ENCODE data around the gene KBTBD3. TPM values are rescaled to one million over a fixed set of nuclear protein-coding genes. Genes with fewer than 3 reads are reported as not detected.

KBTBD3 gene
- total and polyA plus RNA-seq, 7 donors: 2.0 to 10.3 (median 4.7) TPM

GRCh38 chr11:106088896-106089295, 11.7 kb upstream of the KBTBD3 start:
- Histone ChIP-seq H3K36me3 (peaks cover 0 to 43% (median 3%) of the 10 kb centered on the region in 4 donors), H3K9me3 (no peaks in the 10 kb centered on the region), H3K4me1 (peaks cover 0 to 60% (median 38%) of the 10 kb centered on the region in 4 donors), H3K4me3 (no peak overlapping the region), H3K27me3 (no peaks in the 10 kb centered on the region), H3K27ac (no peak overlapping the region)
- no peak for TF ChIP-seq EP300 (IDR thresholded peaks at IDR 0.05)
- TF ChIP-seq POLR2AphosphoS5 (IDR thresholded peaks at IDR 0.05): no peak
- no peak for TF ChIP-seq CTCF (IDR thresholded peaks at IDR 0.05)
- no peak for TF ChIP-seq POLR2A (IDR thresholded peaks at IDR 0.05)
- no peak for DNase-seq
- intact Hi-C loops (cut with DNase I): no loop called here
- 80 to 90% methylated on average over 4 of the region's 4 CpGs for WGBS, 2 donors

GRCh38 chr11:106087815-106088435, 10.8 kb upstream of the KBTBD3 start:
- Histone ChIP-seq H3K27me3 (no peaks in the 10 kb centered on the region), H3K36me3 (peaks cover 0 to 41% (median 0%) of the 10 kb centered on the region in 4 donors), H3K4me1 (peaks cover 0 to 64% (median 38%) of the 10 kb centered on the region in 4 donors), H3K9me3 (no peaks in the 10 kb centered on the region), H3K27ac (peak overlapping the region in 2 of 4 donors; percentile 15 to 55), H3K4me3 (no peak overlapping the region)
- intact Hi-C loops (cut with DNase I): no loop called here
- TF ChIP-seq POLR2A (IDR thresholded peaks at IDR 0.05) (no peak), EP300 (IDR thresholded peaks at IDR 0.05) (no peak), POLR2AphosphoS5 (IDR thresholded peaks at IDR 0.05) (no peak), CTCF (IDR thresholded peaks at IDR 0.05) (peak in 3 of 4 experiments; percentile 65 to 85 (median 81))
- DNase-seq: peak; percentile 71
- 40 to 51% methylated on average over 9 of the region's 9 CpGs for WGBS, 2 donors

GRCh38 chr11:106086850-106087249, 9.7 kb upstream of the KBTBD3 start:
- H3K4me3 ChIP-seq: no peak overlapping the region
- intact Hi-C loops (cut with DNase I): no loop called here
- DNase-seq: no peak
- H3K36me3 ChIP-seq: peaks cover 0 to 40% (median 0%) of the 10 kb centered on the region in 4 donors
- peaks cover 0 to 72% (median 45%) of the 10 kb centered on the region in 4 donors for H3K4me1 ChIP-seq
- no peaks in the 10 kb centered on the region for H3K27me3 ChIP-seq
- WGBS, 2 donors: 62 to 79% methylated on average over 2 of the region's 2 CpGs
- peak overlapping the region; percentile 10 to 55 (median 30) for H3K27ac ChIP-seq
- H3K9me3 ChIP-seq: no peaks in the 10 kb centered on the region
- TF ChIP-seq EP300 (IDR thresholded peaks at IDR 0.05) (no peak), CTCF (IDR thresholded peaks at IDR 0.05) (no peak), POLR2A (IDR thresholded peaks at IDR 0.05) (no peak), POLR2AphosphoS5 (IDR thresholded peaks at IDR 0.05) (no peak)

GRCh38 chr11:106086135-106086534, 9.0 kb upstream of the KBTBD3 start:
- WGBS, 2 donors: 93 to 100% methylated on average over 1 of the region's 1 CpG
- no peak for DNase-seq
- Histone ChIP-seq H3K4me3 (no peak overlapping the region), H3K27me3 (no peaks in the 10 kb centered on the region), H3K4me1 (peaks cover 0 to 70% (median 46%) of the 10 kb centered on the region in 4 donors), H3K9me3 (no peaks in the 10 kb centered on the region), H3K27ac (peak overlapping the region; percentile 10 to 55 (median 30)), H3K36me3 (peaks cover 0 to 37% (median 0%) of the 10 kb centered on the region in 4 donors)
- TF ChIP-seq POLR2AphosphoS5 (IDR thresholded peaks at IDR 0.05) (no peak), CTCF (IDR thresholded peaks at IDR 0.05) (no peak), POLR2A (IDR thresholded peaks at IDR 0.05) (no peak), EP300 (IDR thresholded peaks at IDR 0.05) (no peak)
- intact Hi-C loops (cut with DNase I): no loop called here

All from sigmoid colon (tissue), 7 donors.